Measurements from ENCODE around the gene KCNMB2. TPM values are rescaled to one million over a fixed set of nuclear protein-coding genes. Genes with fewer than 3 reads are reported as not detected.

The KCNMB2 gene
- total and polyA plus RNA-seq, 3 donors from 2014 or later, result 2.6 TPM; not detected in 2

- H3K4me1 ChIP-seq, result no peaks in the 10 kb centered on the region
- H3K4me3 ChIP-seq, result no peak overlapping the region
- no peaks in the 10 kb centered on the region for H3K9me3 ChIP-seq
- no peaks in the 10 kb centered on the region for H3K36me3 ChIP-seq (ENCODE audit: low read depth, missing control alignments)
- no peaks in the 10 kb centered on the region for H3K27me3 ChIP-seq
- no peak overlapping the region for H3K27ac ChIP-seq
- TF ChIP-seq CTCF (IDR thresholded peaks at IDR 0.05) (no peak), POLR2A (IDR thresholded peaks at IDR 0.05) (no peak)
- WGBS, 2 donors, result 85 to 88% methylated on average over 3 of the region's 3 CpGs
- intact Hi-C loops (cut with DNase I; ENCODE audit: low total_unique reads), result no loop called here
- no peak for DNase-seq
Observed at GRCh38 chr3:178748874-178749273, 212.6 kb downstream of the KCNMB2 start.

- intact Hi-C loops (cut with DNase I; ENCODE audit: low total_unique reads), result no loop called here
- Histone ChIP-seq H3K4me3 (no peak overlapping the region), H3K36me3 (ENCODE audit: low read depth, missing control alignments) (no peaks in the 10 kb centered on the region), H3K9me3 (no peaks in the 10 kb centered on the region), H3K27me3 (no peaks in the 10 kb centered on the region), H3K27ac (no peak overlapping the region), H3K4me1 (no peaks in the 10 kb centered on the region)
- TF ChIP-seq POLR2A (IDR thresholded peaks at IDR 0.05), result no peak
- no peak for TF ChIP-seq CTCF (IDR thresholded peaks at IDR 0.05)
- DNase-seq, result no peak
- 81% methylated on average over 2 of the region's 2 CpGs for WGBS, 2 donors
Observed at GRCh38 chr3:178749471-178749870, 213.2 kb downstream of the KCNMB2 start.

- H3K27ac ChIP-seq, result no peak overlapping the region
- TF ChIP-seq POLR2A (IDR thresholded peaks at IDR 0.05), result no peak
- TF ChIP-seq CTCF (IDR thresholded peaks at IDR 0.05), result no peak
- H3K4me3 ChIP-seq, result no peak overlapping the region
- H3K36me3 ChIP-seq (ENCODE audit: low read depth, missing control alignments), result no peaks in the 10 kb centered on the region
- no peaks in the 10 kb centered on the region for H3K4me1 ChIP-seq
- no peaks in the 10 kb centered on the region for H3K9me3 ChIP-seq
- H3K27me3 ChIP-seq, result no peaks in the 10 kb centered on the region
- intact Hi-C loops (cut with DNase I; ENCODE audit: low total_unique reads), result no loop called here
- 68% methylated on average over 3 of the region's 3 CpGs for WGBS, 2 donors
- DNase-seq, result no peak
Observed at GRCh38 chr3:178750639-178751300, 214.5 kb downstream of the KCNMB2 start.

- no peak for TF ChIP-seq CTCF (IDR thresholded peaks at IDR 0.05)
- TF ChIP-seq POLR2A (IDR thresholded peaks at IDR 0.05), result no peak
- H3K4me3 ChIP-seq, result no peak overlapping the region
- WGBS, 2 donors, result 85 to 92% methylated on average over 2 of the region's 2 CpGs
- no peaks in the 10 kb centered on the region for H3K4me1 ChIP-seq
- no peaks in the 10 kb centered on the region for H3K27me3 ChIP-seq
- no peak overlapping the region for H3K27ac ChIP-seq
- no peaks in the 10 kb centered on the region for H3K36me3 ChIP-seq (ENCODE audit: low read depth, missing control alignments)
- no peaks in the 10 kb centered on the region for H3K9me3 ChIP-seq
- intact Hi-C loops (cut with DNase I; ENCODE audit: low total_unique reads), result no loop called here
- no peak for DNase-seq
Observed at GRCh38 chr3:178752843-178753242, 216.6 kb downstream of the KCNMB2 start.

- intact Hi-C loops (cut with DNase I; ENCODE audit: low total_unique reads), result no loop called here
- Histone ChIP-seq H3K4me1 (no peaks in the 10 kb centered on the region), H3K36me3 (ENCODE audit: low read depth, missing control alignments) (no peaks in the 10 kb centered on the region), H3K27me3 (no peaks in the 10 kb centered on the region), H3K4me3 (no peak overlapping the region), H3K9me3 (no peaks in the 10 kb centered on the region), H3K27ac (no peak overlapping the region)
- TF ChIP-seq CTCF (IDR thresholded peaks at IDR 0.05) (no peak), POLR2A (IDR thresholded peaks at IDR 0.05) (no peak)
- WGBS, 2 donors, result 67 to 75% methylated on average over 7 of the region's 7 CpGs
- no peak for DNase-seq
Observed at GRCh38 chr3:178754852-178755510, 218.7 kb downstream of the KCNMB2 start.
